Right kidney (tissue), 1 donor: ENCODE results near the gene LINC00237.

Source experiments
- DNase-seq: peaks from one replicate; pipeline ENCODE4 v3.0.0-alpha.2; 2016

Gene LINC00237

DNA sequence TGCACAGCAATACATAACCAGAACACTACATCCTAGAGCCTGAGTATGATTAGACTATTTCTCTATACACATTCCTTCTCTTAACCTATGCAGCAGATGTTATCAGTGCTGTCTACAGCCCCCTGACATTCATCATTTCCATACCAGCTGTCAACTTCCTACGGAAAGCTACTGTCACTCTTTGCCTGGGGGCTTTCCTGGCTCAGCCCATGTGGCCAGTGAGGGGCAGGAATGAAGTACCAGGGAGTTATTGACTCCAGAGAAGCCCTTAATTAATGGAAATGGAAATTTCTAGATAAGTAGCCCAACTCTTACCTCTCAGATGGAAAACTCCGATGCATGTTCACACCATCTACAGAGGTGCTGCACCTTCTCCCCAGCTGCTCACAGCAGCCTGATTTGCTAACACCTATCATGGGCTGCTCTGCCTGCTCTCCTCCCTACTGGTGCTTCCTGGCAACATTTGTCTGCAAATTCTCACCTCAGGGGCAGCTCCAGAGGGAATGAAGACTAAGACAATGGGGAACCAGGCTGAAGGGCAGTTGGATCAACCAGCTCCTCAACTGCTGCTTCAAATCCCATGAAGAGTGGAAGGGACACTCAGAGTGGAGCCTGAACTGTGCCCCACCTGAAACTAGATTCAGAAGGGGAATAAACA, 59.6 kb downstream of the LINC00237 start:
- no peak for DNase-seq
